ENCODE results near the gene ITGAL. TPM values are rescaled to one million over a fixed set of nuclear protein-coding genes. Genes with fewer than 3 reads are reported as not detected.

The ITGAL gene
- total and polyA plus RNA-seq, 2 of the 13 experiments (the other 11 are each of a cell fraction or from before 2014, with no cell fraction given) = 0.86 to 1.2 TPM

- TF ChIP-seq EP300 (IDR thresholded peaks at IDR 0.05; ENCODE audit: low read depth in 2 of 2, low read length in 2 of 2) (no peak; a peak in 1 of 4 replicates), EP300 (CRISPR knock-in tag; IDR thresholded peaks at IDR 0.05; ENCODE audit: borderline replicate concordance) (peak; percentile 9; the same call in 1 of the 2 replicates), KLF12 (CRISPR knock-in tag; IDR thresholded peaks at IDR 0.05; ENCODE audit: borderline replicate concordance) (peak; percentile 95), ZBTB43 (CRISPR knock-in tag; conservative IDR thresholded peaks at IDR 0.05) (0 out of 2 replicates have a peak, but pooled peaks have one; percentile 57), ZNF180 (CRISPR knock-in tag; IDR thresholded peaks at IDR 0.05; ENCODE audit: borderline replicate concordance, low read depth) (no peak), AFF4 (CRISPR knock-in tag; IDR thresholded peaks at IDR 0.05) (0 out of 2 replicates have a peak, but pooled peaks have one; percentile 16), TCF12 (IDR thresholded peaks at IDR 0.05) (no peak), TCF12 (CRISPR knock-in tag; IDR thresholded peaks at IDR 0.05) (peak; percentile 60; the same call in 1 of the 2 replicates), ZNF7 (CRISPR knock-in tag; IDR thresholded peaks at IDR 0.05) (no peak; the same call in 1 of the 2 replicates), POLR2AphosphoS2 (IDR thresholded peaks at IDR 0.05; ENCODE audit: low read depth, low read length) (no peak), KIAA2018 (CRISPR knock-in tag; IDR thresholded peaks at IDR 0.05; ENCODE audit: borderline replicate concordance) (no peak), NCOA1 (CRISPR knock-in tag; IDR thresholded peaks at IDR 0.05) (no peak; the same call in 1 of the 2 replicates), ZMAT5 (CRISPR knock-in tag; IDR thresholded peaks at IDR 0.05; ENCODE audit: borderline replicate concordance, low read depth) (no peak)
These were observed 42.0 kb upstream of the ITGAL start (continued) for GRCh38 chr16:30430428-30430970.
